ENCODE results near the gene IFITM1. TPM values are rescaled to one million over a fixed set of nuclear protein-coding genes. Genes with fewer than 3 reads are reported as not detected.

IFITM1 gene
- total and polyA plus RNA-seq, 9 of the 15 experiments (the other 6 are each of a cell fraction or from before 2014, with no cell fraction given): 691 to 5,579 (median 974) TPM

- TF ChIP-seq BCLAF1 (IDR thresholded peaks at IDR 0.05; ENCODE audit: borderline replicate concordance in 1 of 2, control insufficient read depth in 1 of 2, low read depth in 2 of 2, low read length in 1 of 2) (no peak), ESRRA (IDR thresholded peaks at IDR 0.05; ENCODE audit: borderline replicate concordance, low read depth) (0 out of 2 replicates have a peak, but pooled peaks have one; percentile 17), TAF9B (IDR thresholded peaks at IDR 0.05; ENCODE audit: partially characterized antibody) (peak; percentile 22), ZNF778 (CRISPR knock-in tag; IDR thresholded peaks at IDR 0.05) (no peak), PML (IDR thresholded peaks at IDR 0.05; ENCODE audit: low read length) (no peak), CEBPB (tag; IDR thresholded peaks at IDR 0.05) (no peak), CREM (IDR thresholded peaks at IDR 0.05; ENCODE audit: low read depth) (peak; percentile 83), SMAD3 (CRISPR knock-in tag; conservative IDR thresholded peaks at IDR 0.05) (0 out of 2 replicates have a peak, but pooled peaks have one; percentile 11), ZNF76 (CRISPR knock-in tag; IDR thresholded peaks at IDR 0.05; ENCODE audit: borderline replicate concordance) (0 out of 2 replicates have a peak, but pooled peaks have one; percentile 17), ZNF12 (CRISPR knock-in tag; IDR thresholded peaks at IDR 0.05) (0 out of 2 replicates have a peak, but pooled peaks have one; percentile 42), ZNF77 (CRISPR knock-in tag; IDR thresholded peaks at IDR 0.05) (no peak), NCOA2 (IDR thresholded peaks at IDR 0.05; ENCODE audit: partially characterized antibody in 2 of 2) (no peak), MITF (IDR thresholded peaks at IDR 0.05) (peak; percentile 67; the same call in 1 of the 2 replicates), SP2 (IDR thresholded peaks at IDR 0.05; ENCODE audit: extremely low read depth, low read depth, low read length, poor library complexity, severe bottlenecking) (no peak), RBM22 (IDR thresholded peaks at IDR 0.05; ENCODE audit: low read depth, low read length, poor library complexity, severe bottlenecking) (no peak), CBFA2T3 (IDR thresholded peaks at IDR 0.05) (0 out of 2 replicates have a peak, but pooled peaks have one; percentile 17), BCL6 (CRISPR knock-in tag; IDR thresholded peaks at IDR 0.05) (0 out of 2 replicates have a peak, but pooled peaks have one; percentile 44), ZFP91 (CRISPR knock-in tag; IDR thresholded peaks at IDR 0.05) (no peak), GABPB2 (CRISPR knock-in tag; conservative IDR thresholded peaks at IDR 0.05) (no peak), HDAC8 (tag; IDR thresholded peaks at IDR 0.05) (no peak), ZNF584 (CRISPR knock-in tag; IDR thresholded peaks at IDR 0.05; ENCODE audit: low read depth) (0 out of 2 replicates have a peak, but pooled peaks have one; percentile 46)
Measured at GRCh38 chr11:326842-327580, 13.2 kb downstream of the IFITM1 start (continued).

Data from K562 (cell line).